Mucosa of gallbladder (tissue), 1 donor: ENCODE data around the gene P2RX2. TPM values are rescaled to one million over a fixed set of nuclear protein-coding genes. Genes with fewer than 3 reads are reported as not detected.

Experiments used
- DNase-seq: peaks from one replicate; pipeline ENCODE4 v3.0.0-alpha.2; 2020; ENCODE audit warnings: low spot score
- total RNA-seq: library from RNA; stranded (reverse); gene quantifications from one replicate; pipeline ENCODE4 v1.2.1, GENCODE V29; 2021
- donor health status: DM: no; HTN: no; CAD: no.

The P2RX2 gene
- not detected for total RNA-seq

DNA sequence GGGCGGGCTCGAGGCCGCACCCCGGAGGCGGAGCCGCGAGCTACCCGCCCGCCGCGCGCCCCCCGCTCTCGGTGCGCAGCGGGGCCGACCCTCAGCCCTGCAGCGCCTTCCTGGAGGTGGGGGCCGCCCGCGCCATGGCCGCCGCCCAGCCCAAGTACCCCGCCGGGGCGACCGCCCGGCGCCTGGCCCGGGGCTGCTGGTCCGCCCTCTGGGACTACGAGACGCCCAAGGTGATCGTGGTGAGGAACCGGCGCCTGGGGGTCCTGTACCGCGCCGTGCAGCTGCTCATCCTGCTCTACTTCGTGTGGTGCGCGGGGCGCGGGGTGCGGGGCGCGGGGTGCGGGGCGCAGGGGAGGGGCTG, at the start of gene P2RX2:
P2RX2 (plus strand) TSS at position 94 of the 361 bp plus-strand sequence; CDS start at position 135, 41 bp downstream.
- no peak for DNase-seq

DNA sequence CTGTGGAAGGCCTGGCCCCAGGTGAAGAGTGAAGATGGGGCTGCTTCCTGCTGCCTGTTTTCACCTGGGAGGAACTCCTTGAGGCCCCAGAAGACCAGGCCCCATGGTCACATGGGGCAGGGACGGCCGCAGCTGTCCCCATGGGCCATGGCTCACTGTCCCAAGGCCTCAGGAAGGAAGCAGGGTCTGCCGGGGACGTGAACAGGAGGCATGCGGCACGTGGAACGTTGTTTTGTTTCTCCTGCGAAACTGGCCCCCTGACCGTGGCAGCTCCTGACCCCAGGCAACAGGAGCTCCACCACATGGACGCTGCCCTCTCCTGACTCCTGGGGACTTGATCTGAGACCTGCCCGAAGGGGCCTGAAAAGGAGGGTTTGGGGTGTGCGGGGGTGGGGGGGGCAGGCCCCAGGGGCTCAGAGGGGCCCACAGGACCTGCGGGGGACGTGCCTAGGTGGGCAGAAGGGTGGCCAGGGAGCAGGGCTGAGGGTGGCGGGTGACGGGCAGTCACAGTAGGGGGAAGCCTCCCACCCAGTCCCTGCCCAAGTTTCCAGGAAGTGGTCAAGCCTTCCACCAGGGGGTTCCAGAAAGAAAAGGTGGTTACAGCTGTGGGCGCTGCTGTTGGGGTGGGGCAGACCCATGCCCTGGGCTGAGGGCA, 49.6 kb upstream of the P2RX2 start:
- DNase-seq = no peak

DNA sequence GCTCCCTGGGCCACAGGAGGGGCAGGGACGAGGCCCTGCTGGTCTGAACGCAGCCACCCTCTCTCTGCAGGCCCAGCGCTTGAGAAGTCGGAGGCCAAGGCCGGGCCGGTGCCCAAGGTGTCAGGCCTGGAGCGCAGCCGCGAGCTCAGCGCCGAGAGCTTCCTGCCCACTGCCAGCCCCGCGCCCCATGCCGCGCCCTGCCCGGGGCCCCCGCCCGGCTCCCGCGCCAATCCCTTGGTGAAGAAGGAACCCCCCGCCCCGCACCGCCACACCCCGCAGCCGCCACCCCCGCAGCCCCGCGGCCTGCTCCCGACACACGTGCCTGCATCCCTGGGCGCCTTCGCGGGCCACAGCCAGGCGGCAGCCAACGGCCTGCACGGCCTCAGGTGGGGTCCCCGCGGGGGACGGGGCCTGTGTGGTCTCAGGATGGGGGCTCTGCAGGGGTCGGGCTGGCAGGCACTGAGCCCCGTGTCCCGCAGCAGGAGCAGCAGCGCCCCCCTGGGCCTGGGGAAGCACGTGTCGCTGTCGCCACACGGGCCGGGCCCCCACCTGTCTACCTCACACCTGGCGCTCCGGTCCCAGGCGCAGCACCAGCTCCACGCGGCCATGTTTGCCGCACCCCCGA, 48.6 kb upstream of the P2RX2 start:
- DNase-seq = no peak

DNA sequence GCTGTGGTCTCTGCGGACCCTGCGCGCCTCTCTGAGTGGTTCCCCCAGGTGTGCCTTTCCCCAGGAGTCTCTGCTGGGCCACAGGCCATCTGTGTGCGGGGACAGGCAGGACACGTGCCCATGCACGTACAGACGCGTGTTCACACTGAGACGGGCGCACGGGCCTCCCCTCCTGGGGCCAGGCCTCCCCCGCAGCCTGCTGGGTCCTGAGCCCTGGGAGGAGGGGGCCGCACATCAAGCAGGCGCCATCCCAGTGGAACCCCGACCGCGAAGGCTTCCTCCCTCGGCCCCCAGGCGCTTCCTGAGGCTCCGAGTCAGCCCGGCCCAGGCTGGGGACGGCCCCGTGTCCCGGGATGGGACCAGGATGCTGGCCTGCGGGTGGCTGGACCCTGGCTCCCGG, 47.9 kb upstream of the P2RX2 start:
- DNase-seq = no peak

DNA sequence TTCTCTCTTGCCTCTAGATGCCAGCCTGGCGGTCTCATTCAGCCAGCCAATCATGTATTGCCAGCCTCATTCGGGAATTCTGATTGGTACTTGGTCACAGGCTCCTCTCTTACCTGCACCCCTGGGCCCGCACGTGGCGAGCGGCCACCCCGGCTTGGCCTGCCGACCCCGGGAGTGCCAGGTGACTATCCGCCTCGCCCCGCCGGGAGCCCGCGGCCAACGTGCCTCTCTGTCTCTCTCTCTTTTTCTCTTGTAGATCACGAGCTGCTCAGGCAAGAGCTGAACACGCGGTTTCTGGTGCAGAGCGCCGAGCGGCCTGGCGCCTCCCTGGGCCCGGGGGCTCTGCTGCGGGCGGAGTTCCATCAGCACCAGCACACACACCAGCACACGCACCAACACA, 47.5 kb upstream of the P2RX2 start:
- no peak for DNase-seq

DNA sequence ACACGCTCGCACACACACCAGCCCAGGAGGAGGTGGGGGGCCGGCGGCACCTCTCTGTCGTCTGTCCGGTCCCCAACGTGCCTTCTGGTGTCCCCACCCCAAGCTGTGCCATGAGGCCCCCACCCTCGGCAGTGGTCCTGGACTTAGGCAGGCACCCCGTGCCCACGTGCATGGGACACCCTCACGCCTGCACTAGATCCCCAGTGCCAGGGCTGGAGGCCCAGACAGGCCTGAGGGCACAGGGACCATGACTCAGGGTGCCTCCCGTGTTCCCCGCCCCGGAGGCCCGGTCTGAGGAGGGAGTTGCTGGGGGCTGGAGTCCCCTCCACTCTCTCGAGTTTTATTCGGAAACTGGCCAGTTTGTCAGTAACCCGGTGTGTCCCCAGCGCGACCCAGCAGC, 47.0 kb upstream of the P2RX2 start:
- no peak for DNase-seq

DNA sequence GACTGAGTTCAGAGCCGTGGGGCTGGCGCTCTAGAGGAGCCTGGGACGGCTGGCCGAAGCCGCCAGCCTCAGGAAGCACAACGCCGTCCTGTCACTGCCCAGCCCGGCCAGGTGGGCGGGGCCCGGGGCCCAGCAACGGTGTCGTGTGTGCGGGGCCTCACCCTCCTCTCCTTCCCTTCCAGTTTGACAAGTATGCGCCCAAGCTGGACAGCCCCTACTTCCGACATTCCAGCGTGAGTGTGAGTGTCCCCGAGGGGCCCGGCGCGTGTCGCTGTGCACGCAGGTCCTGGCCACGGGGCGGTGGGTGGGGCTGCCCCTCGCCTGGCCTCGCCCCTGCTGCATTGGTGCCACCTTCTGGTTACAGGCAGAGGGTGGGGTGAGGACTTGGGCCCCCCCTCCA, 46.5 kb upstream of the P2RX2 start:
- DNase-seq = no peak

DNA sequence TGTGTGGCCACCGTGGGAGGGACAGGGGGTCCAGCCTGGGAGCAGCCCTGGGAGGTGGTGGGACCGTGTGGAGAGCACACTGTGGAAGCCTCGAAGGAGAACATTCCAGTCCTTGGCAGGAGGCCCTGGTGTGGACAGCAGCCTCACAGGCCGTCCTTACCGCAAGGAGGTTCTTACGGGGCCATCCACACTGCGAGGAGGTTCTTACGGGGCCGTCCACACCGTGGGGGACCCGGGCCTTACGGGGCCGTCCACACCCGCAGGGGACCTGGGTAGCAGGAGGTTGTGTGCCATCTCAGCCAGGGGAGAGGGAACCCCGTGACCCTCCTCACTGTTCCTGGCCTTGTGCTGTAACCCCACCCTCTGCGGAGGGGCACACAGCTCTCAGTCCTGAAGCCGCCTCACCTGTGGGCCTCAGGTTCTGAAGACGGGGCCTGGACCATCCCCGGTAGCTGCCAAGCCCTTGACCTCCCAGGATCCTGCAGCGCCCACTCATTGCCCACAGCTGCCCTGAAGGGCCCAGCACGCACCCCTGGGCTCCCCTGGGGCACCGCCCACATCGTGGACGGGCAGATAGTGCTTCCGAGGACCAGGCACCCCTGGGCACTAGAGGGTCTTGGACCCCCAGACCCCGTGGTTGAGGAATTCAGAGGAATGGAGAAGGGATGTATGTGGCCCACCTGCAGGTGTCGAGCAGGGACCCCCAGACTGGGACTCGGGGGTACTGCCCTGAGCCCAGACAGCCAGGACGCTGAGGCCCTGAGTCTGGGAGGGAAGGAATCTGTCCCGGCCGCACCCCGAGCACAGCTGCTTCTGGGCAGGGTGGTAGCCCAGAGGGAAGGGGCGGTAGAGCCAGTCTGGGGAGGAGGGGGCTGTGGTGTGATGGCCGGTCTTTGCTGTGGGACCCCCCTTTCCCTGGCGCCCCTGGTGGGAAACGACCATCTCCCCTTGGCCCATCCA, 45.5 kb upstream of the P2RX2 start:
- no peak for DNase-seq

DNA sequence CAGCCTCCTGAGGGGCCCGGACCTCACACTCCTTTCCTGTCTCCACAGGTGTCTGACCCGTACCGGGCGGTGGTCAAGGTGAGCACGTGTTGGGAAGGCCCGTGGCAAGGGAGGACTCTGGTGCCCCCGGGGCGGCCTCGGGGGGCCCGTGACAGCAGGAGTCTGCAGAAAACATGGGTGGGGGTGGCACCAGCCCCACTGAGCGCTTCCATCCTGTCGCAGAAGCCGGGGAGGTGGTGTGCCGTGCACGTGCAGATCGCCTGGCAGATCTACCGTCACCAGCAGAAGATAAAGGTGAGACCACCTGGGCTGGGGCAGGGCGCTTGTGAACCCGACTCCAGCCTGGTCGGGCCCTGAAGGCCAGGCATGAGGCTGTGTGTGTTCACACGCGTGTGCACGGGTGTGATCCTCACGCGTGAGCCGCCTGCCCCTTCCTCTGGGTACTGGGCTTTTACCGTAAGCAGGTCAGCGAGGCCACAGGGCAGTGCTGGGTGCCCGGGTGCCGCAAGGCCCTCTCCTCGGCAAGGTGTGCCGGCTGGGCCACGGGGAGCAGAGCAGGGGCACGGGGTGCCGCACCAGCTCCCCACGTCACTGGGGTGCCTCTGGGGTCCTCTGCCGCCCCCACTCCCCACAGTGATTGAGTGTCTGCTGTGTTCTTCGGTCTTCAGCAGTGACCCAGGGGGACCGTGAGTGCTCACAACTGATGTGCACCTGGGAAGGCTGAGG, 44.1 kb upstream of the P2RX2 start:
- DNase-seq = no peak

DNA sequence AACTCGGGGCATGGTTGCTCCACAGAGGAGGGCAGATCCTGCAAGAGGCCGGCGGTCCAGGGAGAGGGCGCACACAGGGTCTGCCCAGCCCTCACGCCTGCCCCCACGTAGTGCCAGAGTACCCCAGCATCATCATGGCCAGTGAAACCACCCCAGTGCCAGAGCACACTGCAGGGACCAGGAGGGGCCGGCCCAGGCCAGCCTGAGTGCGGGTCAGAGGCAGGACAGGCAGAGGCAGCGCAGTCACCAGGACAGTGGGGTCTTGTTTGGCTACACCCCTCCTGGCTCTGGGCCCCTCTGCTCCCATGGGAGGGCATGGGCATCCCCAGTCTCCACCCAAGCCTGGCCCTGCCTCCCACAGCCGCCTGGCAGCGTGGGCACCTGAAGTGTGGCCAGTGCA, 42.9 kb upstream of the P2RX2 start:
- no peak for DNase-seq

DNA sequence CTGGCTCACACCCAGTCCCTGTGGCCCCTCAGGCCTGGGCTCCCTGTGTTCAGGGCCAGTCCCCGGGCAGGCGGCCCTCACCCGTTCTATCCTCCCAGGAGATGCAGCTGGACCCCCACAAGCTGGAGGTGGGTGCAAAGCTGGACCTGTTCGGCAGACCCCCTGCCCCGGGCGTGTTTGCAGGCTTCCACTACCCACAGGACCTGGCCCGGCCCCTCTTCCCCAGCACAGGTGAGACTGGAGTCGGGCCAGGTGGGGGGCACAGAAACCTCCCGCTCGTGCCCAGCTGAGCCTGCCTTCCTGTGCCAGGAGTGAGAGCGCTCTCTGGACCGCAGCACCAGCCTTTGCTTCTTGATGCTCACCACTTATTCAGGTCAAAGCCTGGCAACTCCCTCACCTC, 41.9 kb upstream of the P2RX2 start:
- DNase-seq = no peak

DNA sequence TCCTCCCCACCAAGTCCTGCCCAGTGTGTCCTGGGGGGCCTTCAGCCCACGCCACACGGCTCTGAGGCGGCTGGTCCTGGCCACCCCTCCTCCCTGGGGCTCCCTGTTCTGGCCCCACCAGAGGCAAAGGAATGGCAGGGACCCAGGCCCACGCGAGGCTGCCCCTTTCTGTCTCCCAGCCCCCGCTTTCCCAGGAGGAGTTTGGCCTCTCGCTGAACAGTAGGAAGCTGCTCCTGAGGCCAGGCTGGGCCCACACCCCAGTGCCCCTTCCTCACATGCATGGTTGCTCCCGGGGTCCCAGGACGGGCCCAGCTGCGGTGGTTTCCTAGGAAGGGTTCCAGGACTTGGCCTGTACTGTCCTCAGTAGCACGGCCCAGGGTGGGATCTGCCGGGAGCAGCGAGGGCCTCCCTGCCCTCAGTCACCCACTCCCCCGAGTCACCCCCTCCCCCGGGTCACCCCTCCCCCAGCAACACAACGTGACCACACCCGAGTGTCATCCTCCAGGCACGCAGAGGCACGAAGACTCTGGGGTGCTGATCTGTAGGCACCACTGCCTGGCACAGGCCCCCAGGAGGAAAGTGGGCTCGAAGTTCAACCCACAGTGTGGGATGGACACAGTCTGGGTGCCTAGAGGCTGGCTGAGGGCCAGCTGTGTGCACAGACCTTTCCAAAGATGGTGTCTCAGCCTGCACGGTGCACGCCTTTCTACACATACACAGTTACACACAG, 41.2 kb upstream of the P2RX2 start:
- DNase-seq = no peak

DNA sequence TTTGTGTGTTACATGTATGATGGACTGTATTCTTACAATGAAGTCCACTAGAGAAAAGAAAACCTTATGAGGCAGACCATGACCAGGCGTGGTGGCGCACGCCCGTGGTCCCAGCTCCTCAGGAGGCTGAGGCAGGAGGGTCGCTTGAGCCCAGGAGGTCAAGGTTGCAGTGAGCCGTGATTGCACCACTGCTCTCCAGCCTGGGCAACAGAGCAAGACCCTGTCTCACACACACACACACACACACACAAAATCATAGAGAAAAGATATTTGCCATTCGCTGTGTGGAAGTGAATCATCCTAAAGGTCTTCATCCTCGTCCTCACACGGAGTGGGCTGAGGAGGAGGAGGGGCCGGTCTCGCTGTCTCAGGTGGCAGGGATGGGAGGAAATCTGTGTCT, 40.5 kb upstream of the P2RX2 start:
- DNase-seq = no peak

DNA sequence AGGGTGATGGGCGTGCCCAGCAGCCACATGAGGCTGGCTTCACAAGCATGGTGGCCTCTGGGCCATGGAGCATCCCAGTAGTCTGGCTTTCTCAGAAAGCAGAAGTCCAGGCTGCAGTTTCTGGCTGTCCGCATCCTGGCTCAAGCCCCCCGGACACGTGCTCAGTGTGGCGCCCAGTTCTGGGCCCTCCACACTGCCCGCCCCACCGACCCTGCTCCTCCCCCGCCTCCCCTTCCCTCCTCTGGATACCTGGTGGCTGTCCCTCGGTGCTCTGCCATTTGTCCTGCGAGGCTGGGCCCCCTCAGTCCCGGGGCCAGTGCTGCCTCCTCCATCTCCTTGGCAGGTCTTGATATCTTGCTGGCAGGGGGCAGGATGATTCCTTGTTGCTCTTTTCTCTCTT, 39.8 kb upstream of the P2RX2 start:
- no peak for DNase-seq

DNA sequence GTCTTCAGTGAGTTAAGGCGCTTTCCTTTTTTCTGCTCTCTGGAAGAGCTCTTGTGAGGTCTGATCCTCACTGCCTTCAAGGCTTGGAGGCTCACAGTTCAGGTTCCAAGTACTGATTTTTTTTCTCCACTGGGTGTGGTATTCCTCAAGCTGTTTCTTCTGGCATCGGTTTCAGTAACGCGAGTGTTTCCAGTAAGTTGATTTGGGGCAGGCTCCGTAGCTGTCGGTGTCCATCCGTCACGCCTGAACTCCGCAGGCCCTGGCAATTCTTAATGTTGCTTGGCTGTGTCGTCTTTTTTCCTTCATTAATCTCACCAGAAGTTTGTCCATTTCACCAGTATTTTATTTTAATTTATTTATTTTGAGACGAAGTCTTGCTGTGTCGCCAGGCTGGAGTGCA, 38.8 kb upstream of the P2RX2 start:
- no peak for DNase-seq

DNA sequence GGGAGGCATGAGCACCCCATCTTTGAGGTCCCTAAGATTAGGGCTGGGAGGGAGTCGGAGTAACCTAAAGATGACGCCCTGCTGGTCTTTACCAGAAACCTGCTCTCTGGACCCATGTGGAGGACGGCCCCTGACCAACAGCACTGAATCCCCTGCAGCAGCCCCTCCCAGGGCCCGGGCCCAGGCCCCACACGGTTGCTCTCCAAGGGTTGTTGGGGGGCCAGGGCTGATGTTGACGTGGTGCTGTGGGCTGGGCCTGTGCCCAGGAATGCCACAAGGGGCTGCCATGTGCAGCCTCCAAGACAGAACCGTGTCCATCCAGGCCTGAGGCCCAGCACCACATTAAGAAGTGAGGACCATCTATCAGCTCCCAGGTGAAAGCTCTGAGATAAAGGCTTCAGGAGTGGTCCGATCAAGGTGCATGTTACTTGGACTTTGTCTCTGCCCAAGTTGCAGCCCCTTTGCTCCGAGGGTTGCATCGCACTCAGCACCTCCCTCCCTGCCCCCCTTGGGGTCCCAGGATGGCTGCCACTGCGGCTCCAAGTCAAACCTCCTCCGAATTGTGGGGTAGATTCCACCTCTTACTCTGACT, 37.8 kb upstream of the P2RX2 start:
- DNase-seq = no peak

DNA sequence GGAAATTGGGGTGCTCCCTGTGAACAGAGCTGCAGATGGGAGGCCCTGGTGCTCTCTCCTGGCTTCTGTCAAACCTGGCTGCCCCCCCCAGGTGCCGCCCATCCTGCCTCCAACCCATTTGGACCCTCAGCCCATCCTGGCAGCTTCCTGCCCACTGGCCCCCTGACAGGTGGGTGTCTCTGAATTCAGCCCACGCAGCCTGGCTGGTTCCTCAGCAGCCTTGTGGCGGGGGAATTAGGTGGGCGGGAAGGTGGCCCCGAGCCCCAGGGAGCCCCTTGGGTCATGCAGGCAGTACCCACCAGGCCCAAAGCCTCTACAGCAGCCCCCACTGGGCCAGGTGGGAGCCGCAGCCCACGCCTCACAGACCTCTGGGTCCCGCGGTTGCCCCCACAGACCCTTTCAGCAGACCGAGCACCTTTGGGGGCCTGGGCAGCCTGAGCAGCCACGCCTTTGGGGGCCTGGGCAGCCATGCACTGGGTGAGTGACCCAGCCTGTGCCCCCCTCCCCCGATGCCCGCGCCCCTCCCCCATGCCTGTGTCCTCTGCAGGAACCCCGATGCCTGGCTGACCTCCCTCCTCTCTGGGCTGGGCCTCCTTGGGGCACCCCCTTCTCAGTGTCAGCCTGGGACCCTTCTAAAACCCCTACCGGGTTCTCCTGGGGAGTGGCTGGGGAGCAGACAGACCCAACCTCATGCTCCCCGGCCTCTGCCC, 37.1 kb upstream of the P2RX2 start:
- DNase-seq = no peak

DNA sequence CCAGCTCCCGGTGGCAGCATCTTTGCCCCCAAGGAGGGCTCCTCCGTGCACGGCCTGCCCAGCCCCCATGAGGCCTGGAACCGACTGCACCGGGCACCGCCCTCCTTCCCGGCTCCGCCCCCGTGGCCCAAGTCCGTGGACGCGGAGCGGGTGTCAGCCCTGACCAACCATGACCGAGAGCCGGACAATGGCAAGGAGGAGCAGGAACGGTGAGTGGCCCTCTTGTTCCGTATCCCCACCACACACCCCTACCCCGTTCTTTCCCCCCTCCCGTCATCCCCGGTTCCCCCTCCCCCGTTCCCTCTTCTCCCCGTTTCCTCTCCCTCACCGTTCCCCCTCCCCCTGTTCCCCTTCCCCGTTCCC, 36.5 kb upstream of the P2RX2 start:
- DNase-seq = no peak

DNA sequence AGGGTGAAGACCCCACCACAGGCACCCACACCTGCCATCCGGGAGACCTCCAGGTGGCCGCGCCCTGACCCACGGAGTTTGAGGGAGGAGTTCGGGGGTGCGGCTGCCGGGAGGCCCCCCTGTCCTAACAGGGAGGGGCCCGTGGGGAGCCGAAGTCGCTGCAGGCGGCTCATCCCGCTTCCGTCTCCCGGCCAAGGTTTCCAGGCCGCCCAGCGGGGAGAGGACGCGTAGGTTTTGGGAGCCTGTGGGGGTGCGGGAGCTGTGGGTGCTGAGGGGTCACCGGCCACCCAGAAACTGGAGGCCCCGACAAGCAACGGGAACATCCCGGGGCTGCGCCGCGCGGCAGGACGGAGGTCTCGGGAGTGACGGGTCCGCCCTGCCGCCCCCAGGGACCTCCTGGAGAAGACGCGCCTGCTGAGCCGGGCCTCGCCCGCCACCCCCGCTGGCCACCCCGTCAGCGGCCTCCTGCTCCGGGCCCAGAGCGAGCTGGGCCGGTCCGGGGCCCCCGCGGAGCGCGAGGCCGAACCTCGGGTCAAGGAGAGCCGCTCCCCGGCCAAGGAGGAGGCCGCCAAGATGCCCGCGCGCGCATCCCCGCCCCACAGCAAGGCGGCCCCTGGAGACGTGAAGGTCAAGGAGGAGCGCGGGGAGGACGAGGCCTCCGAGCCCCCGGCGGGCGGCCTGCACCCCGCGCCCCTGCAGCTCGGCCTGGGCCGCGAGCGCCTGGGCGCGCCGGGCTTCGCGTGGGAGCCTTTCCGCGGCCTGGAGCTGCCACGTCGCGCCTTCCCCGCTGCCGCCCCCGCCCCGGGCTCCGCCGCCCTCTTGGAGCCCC, 35.8 kb upstream of the P2RX2 start:
- no peak for DNase-seq

DNA sequence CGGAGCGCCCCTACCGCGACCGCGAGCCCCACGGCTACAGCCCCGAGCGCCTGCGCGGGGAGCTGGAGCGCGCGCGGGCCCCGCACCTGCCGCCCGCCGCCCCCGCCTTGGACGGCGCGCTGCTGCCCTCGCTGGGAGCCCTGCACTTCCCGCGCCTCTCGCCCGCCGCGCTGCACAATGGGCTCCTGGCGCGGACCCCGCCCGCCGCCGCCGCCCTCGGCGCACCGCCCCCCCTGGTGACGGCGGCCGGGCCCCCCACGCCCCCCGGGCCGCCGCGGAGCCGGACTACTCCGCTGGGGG, 35.2 kb upstream of the P2RX2 start:
- no peak for DNase-seq
